Left ventricle myocardium inferior (tissue), 1 donor: ENCODE results near the gene PHEX. TPM values are rescaled to one million over a fixed set of nuclear protein-coding genes. Genes with fewer than 3 reads are reported as not detected.
"Not testable (repeated sequence)": the region's sequence is repeated elsewhere in the genome, so short reads cannot be mapped to it uniquely, and the experiment has no call there.

Experiments
- DNase-seq: peaks from one replicate; pipeline ENCODE4 v3.0.0-alpha.2; 2020
- H3K27ac ChIP-seq: fragments of 200-600 bp; replicated peaks from 2 replicates; pipeline ENCODE4 v1.8.0; 2021
- H3K27me3 ChIP-seq: fragments of 200-600 bp; 2 replicates; pipeline ENCODE4 v1.8.0; 2021; ENCODE audit warnings: low read depth
- H3K36me3 ChIP-seq: fragments of 200-600 bp; 2 replicates; pipeline ENCODE4 v1.8.0; 2021
- H3K4me1 ChIP-seq: fragments of 200-600 bp; 2 replicates; pipeline ENCODE4 v1.8.0; 2021
- H3K4me3 ChIP-seq: fragments of 200-600 bp; 2 replicates; pipeline ENCODE4 v1.8.0; 2021; ENCODE audit warnings: mild to moderate bottlenecking, moderate library complexity
- H3K9me3 ChIP-seq: fragments of 200-600 bp; replicated peaks from 2 replicates; pipeline ENCODE4 v1.8.0; 2021
- CTCF ChIP-seq: fragments of 200-600 bp; IDR thresholded peaks from 2 replicates; pipeline ENCODE4 v1.8.0; 2021; ENCODE audit warnings: antibody characterized with exemption, mild to moderate bottlenecking, borderline replicate concordance
- intact Hi-C: fragments of 100-400 bp; cut with micrococcal nuclease; formaldehyde crosslinking; loops from one replicate; pipeline ENCODE4 v1.11.0; 2022
- total RNA-seq: library from RNA; stranded (reverse); fragmentation: NEBNext Ultra II Directional; extraction: Animal tissue kit (Norgen Biotek cat#: 25700); gene quantifications from one replicate; pipeline ENCODE4 v1.2.1, GENCODE V29; 2021
- donor health status: DM: no; HTN: yes; CAD: no; lungs with severe emphysema.

PHEX gene
- total RNA-seq, 1 donor from 2014 or later: 0.03 TPM

GRCh38 chrX:22273714-22274317 is 241.7 kb downstream of the PHEX start:
- no peak for DNase-seq
- H3K4me1 ChIP-seq: no peaks in the 10 kb centered on the region
- no peak overlapping the region for H3K27ac ChIP-seq
- H3K27me3 ChIP-seq: no peaks in the 10 kb centered on the region
- intact Hi-C loops: no loop called here
- TF ChIP-seq CTCF: no peak
- no peaks in the 10 kb centered on the region for H3K36me3 ChIP-seq
- H3K9me3 ChIP-seq: no peaks in the 10 kb centered on the region
- H3K4me3 ChIP-seq: no peak overlapping the region

- DNase-seq: no peak
- no peaks in the 10 kb centered on the region for H3K9me3 ChIP-seq
- no peak for TF ChIP-seq CTCF
- H3K27ac ChIP-seq: no peak overlapping the region
- H3K27me3 ChIP-seq: no peaks in the 10 kb centered on the region
- H3K4me3 ChIP-seq: no peak overlapping the region
- no peaks in the 10 kb centered on the region for H3K4me1 ChIP-seq
- intact Hi-C loops: no loop called here
- H3K36me3 ChIP-seq: no peaks in the 10 kb centered on the region
These were observed 244.7 kb downstream of the PHEX start for GRCh38 chrX:22276781-22277180.

GRCh38 chrX:22278375-22278774 is 246.2 kb downstream of the PHEX start:
- intact Hi-C loops: no loop called here
- Histone ChIP-seq H3K4me1 (no peaks in the 10 kb centered on the region), H3K9me3 (no peaks in the 10 kb centered on the region), H3K36me3 (no peaks in the 10 kb centered on the region), H3K27me3 (no peaks in the 10 kb centered on the region), H3K27ac (no peak overlapping the region), H3K4me3 (no peak overlapping the region)
- DNase-seq: no peak
- TF ChIP-seq CTCF: peak; percentile 20

GRCh38 chrX:22289209-22289608 is 257.1 kb downstream of the PHEX start:
- H3K9me3 ChIP-seq, DNase-seq, H3K27ac ChIP-seq, H3K4me3 ChIP-seq, H3K36me3 ChIP-seq, H3K4me1 ChIP-seq, intact Hi-C loops, H3K27me3 ChIP-seq: not testable (repeated sequence)

- TF ChIP-seq CTCF: no peak
- H3K27ac ChIP-seq: no peak overlapping the region
- no peaks in the 10 kb centered on the region for H3K27me3 ChIP-seq
- H3K36me3 ChIP-seq: no peaks in the 10 kb centered on the region
- DNase-seq: no peak
- no peaks in the 10 kb centered on the region for H3K9me3 ChIP-seq
- intact Hi-C loops: no loop called here
- no peak overlapping the region for H3K4me3 ChIP-seq
- H3K4me1 ChIP-seq: no peaks in the 10 kb centered on the region
These were observed 264.7 kb downstream of the PHEX start for GRCh38 chrX:22296871-22297270.

GRCh38 chrX:22300130-22300529 is 268.0 kb downstream of the PHEX start:
- DNase-seq: no peak
- intact Hi-C loops: no loop called here

More at GRCh38 chrX:22300130-22300529, 268.0 kb downstream of the PHEX start:
- Histone ChIP-seq H3K4me1 (no peaks in the 10 kb centered on the region), H3K27ac (peak overlapping the region; percentile 67), H3K27me3 (no peaks in the 10 kb centered on the region), H3K9me3 (no peaks in the 10 kb centered on the region), H3K36me3 (no peaks in the 10 kb centered on the region), H3K4me3 (no peak overlapping the region)
- TF ChIP-seq CTCF: no peak

Other genes starting within 250 kb of the PHEX start
- gene MBTPS2, start 192.7 kb upstream of the PHEX start, total RNA-seq: 9.4 TPM
- 0.30 TPM for gene YY2, start 176.3 kb upstream of the PHEX start, total RNA-seq
- gene SMS, start 91.6 kb upstream of the PHEX start, total RNA-seq: 46.8 TPM
- not detected for gene CBLL2, start 240.6 kb downstream of the PHEX start, total RNA-seq